Limb (tissue), 2 donors: Measurements from ENCODE around the gene ATCAY.
"Not testable (repeated sequence)": the region's sequence is repeated elsewhere in the genome, so short reads cannot be mapped to it uniquely, and the experiment has no call there.

Experiments used
- DNase-seq, 2 donors: peaks; one replicate each; pipeline ENCODE4 v3.0.0-alpha.2; 2016; ENCODE audit errors: extremely low spot score in 2 of 2

The ATCAY gene

DNA sequence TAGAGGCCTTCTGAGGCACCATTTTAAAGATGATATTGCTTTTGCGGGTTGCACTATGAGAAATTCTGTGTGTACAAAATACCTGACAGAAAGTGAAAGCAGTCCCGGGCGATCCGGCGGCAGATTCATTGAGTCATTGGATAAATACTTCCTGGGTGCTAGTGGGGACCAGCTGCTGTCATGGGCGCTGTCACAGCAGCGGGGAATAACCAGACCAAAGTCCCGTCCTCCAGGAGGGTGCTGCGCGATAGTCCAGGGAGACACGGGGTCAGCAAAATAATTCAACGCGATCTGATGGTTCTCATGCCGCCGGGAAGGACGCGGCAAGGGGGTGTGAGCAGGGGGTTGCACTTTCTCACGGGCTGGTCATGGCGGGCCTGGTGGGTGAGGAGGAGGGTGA lies 25.2 kb upstream of the ATCAY start:
- no peak for DNase-seq

DNA sequence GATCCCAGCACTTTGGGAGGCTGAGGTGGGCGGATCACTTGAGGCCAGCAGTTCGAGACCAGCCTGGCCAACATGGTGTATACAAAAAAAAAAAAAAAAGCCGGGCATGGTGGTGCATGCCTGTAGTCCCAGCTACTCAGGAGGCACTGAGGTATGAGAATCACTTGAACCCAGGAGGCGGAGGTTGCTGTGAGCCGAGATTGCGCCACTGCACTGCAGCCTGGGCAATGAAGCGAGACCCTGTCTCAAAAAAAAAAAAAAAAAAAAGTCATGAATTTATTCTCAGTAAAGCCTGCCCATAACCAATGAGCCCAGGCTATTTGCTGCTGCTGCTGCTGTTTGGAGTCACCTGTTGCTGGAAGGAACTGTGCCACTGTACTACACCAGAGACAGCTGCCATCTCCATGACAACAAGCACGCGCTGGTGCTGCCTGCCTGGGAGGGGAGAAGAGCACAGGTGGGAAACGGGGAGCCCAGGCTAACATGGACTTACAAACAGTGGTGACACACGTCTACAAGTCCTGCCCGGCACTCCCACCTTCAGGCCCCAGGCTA lies 23.0 kb upstream of the ATCAY start:
- DNase-seq: no peak

DNA sequence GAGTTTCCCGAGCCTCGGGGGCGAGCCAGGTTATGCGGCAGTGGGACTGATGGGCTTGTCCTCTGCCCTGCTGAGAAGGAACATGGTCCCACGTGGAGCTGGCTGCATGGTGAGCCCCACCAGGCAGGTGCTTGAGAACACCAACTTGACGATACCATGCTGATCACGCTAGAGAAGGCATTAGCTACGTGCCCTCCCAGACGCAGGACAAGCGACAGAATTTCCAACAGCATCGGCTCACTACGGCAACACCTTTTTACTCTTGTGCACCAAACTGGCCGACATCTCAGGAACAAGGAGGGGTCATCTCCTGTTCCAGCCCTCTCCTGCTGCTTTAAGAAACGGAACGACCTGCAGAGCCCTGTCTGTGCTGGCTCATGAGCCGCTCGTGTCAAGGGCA lies 20.0 kb upstream of the ATCAY start:
- no peak for DNase-seq

DNA sequence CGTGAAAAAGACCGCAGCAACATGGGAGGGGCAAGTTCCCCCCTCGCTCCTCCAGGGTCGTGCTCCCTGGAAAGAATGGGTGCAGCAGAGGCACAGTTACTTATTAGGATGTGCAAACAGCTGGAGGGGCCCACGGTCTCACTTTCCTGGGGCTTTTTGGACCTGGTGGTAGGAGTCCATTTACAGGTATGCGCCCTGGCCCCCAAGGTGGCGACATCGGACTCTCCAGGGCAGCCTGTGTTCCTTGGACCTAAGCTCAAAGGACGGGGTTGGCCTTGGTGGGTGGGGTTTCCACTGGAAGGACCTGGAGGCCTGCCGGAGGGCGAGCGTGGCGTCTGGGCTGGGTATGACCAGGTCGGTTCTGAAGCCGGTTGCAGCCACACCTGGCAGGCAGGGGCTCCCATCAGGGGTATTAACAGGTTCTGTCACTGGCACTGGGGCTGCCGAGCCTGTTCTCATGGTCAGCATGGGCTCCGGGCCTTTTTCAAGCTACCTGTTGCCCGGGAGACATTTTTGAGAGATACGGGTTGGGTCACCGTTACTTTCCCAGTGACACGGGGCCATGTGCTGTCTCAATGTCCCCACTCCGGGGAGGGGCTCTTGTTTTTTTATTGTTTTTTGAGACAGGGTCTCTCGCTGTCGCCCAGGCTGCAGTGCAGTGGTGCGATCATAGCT lies 17.5 kb upstream of the ATCAY start:
- DNase-seq: no peak

DNA sequence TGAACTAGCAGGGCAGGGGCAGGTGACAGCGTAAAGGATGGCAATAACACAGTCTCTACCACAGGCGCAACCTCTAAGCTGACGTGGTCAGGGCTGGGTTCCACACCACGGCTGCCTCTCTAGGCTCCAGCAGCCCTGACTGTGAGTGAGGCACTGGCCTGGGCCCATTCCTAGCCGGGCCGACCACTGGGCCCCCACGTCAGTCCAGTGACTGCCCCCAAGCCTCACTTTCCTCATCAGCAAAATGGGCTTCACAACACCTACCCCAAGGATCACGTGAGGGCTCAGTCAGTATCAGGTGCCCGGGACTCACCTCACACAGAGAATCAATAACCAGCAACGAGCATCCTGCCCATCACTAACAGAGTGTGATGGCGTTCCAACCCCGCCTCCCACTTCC lies 16.8 kb upstream of the ATCAY start:
- no peak for DNase-seq

DNA sequence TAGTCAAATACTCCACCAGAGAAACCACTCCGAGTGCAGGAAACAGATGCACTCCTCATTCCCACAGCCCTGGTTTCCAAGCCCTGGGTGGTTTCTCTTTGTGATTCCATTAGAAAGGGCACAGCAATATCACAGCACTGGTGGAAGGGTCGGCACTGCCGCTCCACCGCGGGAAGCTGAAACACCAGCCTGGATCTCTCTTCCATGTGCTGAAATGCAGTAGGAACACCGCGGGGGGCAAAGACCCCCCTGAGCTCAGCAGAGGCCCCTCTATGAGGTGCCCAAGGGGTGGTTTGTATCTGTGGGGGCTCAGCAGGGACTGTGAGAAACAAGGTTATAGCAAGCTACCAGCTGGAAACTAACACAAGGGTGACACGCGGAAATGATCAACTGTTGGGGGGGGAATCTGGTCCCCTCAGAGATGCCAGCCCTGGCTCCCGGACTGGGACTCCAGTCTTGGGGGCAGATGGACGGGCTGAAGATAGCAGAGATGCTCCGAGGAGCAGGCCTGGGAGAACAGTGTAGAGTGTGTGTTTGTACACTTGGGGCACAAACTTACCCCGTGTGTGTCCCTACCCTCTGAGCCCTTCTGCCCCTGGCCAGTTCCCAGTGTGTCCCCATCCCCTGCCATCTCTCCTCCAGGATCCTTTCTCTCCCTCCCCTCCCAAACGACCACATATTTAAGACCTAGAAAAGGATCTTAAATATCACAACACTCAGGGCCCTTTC lies 13.4 kb upstream of the ATCAY start:
- DNase-seq: no peak

DNA sequence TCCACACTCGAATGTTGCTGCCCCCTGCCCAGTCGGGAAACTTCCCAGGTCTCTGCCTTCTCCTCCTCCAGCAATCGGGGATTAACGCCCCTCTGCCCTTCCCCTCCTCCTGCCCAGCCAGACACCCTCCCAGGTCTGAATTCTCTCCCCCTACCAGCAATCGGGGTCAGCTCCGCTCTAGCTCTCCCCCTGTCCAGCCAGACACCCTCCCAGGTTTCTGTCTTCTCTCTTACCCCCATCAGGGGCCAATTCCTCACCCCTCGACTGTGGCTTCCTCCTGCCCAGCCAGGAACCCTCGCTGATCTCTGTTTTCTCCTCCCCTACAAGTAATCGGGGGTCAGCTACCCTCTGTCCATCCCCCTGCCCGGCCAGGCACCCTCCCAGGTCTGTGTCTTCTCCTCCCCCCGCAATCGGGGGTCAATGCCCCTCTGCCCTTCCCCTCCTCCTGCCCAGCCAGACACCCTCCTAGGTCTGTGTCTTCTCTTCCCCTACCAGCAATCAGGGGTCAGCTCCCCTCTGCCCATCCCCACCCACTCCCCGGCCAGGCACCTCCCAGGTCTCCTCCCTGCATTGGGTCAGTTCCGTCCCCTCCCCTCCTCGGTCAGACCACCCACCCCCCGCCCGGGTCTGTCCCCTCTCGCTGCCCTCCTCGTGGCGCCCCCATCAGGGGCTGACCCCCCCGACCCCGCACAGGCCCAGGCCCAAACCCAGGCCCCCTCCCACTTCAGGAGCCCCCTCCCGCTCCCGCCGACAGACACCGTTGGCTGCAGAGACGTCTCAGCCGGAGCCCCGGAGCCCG lies 12.3 kb upstream of the ATCAY start:
- DNase-seq: no peak

DNA sequence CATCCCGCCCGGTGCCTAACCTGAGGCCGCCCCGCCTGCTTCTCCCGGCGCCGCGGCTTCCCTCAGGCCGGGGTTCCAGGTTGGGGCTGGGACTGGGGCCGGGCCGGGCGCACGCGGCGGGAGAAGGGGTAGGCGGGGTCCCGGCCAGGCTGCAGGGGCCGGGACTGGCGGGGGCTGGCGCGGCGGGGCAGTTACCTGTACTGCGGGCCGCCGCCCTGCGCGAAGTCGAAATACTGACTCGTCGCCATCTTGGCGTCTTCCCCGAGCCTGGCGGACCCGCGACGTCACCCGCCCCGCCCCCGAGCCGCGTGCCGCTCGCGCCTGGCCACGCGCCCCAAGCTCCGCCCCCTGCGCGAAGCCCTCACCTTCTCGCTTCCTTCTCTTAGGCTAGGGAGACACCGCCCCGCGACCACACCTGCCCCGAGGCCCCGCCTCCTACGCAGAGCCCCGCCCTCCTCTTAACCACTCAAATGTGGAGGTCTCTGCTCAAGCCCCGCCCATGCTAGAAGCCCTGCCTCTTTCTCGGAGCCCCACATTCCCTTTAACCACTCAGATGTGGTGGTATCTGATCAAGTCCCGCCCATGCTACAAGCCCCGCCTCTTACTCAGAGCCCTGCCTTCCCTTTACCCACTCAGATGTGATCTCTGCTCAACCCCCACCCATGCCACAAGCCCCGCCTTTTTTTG lies 11.6 kb upstream of the ATCAY start, which contains the start of gene ZFR2:
ZFR2 (minus strand) TSS at position 269 of the 687 bp plus-strand sequence; CDS start at position 248, 21 bp downstream.
- DNase-seq: peak in 1 of 2 donors; percentile 68

DNA sequence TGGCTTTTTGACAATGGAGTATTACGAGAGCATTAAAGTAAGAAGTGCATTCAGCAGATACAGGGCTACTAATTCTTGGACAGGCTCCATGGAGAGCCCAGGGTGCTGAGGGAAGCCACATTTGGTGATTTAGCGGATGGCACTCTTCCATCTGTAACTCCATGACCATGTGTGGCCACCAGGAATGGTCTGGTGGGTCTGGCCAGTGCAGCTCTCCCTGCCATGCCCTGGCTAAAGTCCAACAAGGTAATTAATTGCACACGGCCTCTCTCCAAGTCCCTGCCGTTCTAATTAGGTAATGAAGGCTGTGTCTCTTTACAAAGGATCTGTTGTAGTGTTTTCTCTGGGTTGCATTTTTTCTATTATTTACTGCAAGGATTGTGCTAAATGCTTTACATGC lies 7.3 kb upstream of the ATCAY start:
- DNase-seq: no peak

DNA sequence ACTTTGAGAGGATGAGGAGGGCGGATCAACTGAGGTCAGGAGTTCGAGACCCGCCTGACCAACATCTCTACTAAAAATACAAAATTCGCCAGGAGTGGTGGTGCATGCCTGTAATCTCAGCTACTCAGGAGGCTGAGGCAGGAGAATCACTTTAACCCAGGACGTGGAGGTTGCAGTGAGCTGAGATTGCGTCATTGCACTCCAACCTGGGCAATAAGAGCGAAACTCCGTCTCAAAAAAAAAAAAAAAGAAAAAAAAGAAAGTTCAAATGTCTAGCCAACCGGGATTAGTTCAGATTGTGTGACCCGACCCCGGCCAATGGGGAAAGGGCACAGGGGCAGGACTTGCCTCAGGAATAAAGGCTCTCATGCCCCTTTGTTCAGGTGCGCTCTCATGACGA lies 5.8 kb upstream of the ATCAY start:
- DNase-seq: not testable (repeated sequence)

DNA sequence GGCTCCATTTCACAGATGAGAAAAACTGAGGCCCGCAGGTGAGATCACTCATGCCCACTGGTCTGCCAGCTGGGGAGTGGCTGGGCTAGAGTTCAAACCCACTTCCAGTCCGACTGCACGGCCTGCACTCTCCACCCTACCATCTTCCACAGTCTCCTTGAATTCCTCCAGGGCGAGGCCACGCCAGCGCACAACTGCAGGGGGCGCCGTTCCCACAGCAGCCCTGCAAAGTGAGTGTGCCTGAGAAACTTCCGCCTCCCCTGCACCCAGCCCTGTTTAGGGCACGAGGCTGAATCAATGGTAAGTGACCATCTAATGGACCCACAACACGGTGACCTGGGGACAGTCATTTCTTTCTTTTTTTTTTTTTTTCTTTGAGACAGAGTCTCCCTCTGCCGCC lies 829 bp upstream of the ATCAY start:
- no peak for DNase-seq

DNA sequence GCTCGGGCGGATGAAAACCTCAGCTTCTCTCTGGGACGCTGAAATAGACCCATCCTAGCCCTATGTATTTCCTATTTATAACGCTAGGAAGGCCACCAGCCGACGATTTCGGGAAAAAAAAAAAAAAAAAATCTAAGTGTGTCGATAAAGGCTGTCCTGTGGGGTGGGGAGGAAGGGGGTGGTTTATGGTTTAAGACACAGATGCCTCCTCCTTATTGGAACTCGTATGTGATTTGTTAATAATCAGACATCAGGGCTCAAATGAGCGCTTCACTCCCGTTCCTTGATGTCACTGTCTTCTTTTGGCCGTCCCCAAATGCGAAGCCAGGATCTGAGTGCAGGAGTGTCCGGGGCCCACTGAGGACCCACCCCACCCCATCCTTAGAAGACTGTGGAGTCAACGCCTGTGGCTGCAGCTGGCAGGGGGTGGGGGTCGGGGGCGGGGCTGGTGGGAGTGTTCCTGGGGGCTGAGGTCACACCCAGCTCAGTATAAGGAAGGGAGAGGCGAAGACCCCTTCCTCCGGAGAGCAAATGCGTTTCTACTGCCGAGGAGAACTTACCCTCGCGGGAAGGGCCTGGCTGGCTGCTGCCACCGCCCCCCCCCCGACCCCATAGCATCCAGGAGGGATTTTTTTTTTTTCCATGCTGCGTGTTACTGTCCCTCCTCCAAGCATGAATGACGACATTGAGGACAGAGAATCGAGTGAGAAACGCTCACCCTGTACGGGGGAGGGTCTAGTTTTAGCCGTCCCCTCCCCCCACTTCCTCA lies 971 bp downstream of the ATCAY start:
- peak in 1 of 2 donors; percentile 44 for DNase-seq

DNA sequence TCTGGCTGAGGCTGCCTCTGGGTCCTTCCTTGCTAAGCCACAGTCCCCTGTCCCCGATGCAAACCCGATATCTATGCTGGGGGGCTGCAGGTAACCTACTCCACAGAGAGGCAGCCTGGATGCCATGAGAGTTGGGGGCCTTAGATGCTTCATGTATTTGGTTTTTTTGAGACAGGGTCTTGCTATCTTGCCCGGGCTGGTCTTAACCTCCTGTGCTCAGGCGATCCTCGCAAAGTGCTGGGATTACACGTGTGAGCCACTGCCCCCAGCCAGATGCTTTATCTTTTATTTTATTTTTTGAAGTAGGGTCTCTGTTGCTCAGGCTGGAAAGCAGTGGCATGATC lies 1.5 kb downstream of the ATCAY start:
- DNase-seq: no peak

DNA sequence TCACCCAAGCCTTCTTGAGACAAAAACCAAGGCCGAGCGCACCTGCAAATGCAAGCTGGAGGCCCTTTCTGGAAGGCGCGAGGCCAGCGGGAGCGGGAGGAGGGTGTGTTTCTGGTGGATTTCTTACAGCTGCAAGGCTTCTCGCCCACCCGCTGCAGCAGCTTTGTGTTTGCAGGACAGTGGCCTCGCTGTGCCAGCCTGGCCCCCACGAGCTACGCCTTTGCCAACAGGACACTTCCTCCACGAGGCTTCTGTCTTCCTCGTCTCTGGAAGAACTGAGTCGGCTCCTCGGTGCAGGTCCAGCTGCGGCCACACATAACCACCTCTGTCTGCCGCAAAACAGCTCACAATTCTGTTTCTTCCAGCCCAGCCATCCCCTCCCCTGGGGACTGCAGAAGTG lies 10.1 kb downstream of the ATCAY start:
- no peak for DNase-seq

DNA sequence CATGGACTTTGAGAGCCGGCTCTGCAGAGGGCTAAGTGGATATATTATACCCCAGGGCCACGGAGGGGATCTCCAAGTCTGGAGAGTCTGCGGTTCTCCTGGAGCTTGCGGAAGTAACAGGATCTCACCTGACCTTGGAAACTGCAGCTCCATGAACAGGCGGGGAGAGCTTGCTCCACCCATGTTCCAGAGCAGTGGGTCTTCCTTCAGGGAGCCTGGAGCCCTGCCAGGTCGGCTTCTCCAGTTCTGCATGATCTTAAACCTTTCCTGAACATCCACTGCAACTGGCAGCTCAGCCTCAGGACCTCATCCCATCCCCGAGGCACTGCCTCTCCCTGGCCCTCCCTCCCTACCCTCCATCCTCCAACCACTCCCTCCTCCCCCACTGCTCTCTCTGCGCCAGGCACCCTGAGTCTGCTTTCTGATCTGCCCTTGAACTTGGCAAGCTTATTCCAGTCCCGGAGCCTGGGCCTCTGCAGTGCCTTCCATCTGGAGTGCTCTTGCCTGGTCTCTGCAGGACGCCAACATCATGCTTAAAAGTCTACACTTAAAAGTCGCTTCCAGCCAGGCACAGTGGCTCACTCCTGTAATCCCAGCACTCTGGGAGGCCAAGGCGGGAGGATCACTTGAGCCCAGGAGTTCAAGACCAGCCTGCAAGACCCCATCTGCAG lies 13.2 kb downstream of the ATCAY start:
- DNase-seq: no peak

DNA sequence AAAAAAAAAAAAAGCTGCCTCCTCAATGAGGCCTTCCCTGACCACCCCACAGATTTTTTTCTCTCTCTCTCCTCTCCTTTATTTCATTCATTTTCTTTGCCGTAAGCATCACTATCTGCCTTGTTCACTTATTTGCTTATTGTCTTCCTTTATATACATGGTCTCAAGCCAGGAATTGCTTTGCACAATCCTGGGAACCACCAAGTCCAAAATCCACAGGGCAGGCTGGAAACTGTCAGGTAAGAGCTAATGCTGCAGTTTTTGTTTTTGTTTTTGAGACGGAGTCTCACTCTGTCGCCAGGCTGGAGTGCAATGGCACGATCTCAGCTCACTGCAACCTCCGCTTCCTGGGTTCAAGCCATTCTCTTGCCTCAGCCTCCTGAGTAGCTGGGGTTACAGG lies 14.5 kb downstream of the ATCAY start:
- DNase-seq: not testable (repeated sequence)

DNA sequence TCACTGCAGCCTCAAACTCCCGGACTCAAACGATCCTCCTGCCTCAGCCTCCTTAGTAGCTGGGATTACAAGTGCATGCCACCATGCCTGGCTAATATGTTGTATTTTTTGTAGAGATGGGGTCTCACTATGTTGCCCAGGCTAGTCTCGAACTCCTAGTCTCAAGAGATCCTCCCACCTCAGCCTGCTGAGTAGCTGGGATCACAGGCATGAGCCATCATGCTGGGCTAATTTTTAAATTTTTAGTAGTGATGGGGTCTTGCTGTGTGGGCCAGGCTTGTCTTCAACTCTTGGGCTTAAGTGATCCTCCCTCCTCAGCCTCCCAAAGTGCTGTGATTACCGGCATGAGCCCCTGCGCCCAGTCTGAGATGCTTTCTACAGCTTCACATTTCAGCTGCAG lies 15.3 kb downstream of the ATCAY start:
- no peak for DNase-seq

DNA sequence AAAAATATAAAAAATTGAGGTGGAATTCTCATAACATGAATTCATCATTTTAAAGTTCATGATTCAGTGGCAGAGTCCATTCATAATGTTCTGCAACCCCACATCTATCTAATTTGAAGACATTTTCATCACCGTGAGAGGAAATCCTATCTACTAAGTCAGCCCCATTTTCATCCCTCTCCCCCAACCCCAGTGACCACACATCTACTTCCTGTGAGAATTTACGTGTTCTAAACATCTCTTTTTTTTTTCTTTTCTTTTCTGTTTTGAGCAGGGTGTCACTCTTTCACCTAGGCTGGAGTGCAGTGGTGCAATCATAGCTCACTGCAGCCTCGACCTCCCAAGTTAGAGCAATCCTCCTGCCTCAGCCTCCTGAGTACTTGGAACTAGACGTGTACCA lies 17.5 kb downstream of the ATCAY start:
- DNase-seq: no peak

DNA sequence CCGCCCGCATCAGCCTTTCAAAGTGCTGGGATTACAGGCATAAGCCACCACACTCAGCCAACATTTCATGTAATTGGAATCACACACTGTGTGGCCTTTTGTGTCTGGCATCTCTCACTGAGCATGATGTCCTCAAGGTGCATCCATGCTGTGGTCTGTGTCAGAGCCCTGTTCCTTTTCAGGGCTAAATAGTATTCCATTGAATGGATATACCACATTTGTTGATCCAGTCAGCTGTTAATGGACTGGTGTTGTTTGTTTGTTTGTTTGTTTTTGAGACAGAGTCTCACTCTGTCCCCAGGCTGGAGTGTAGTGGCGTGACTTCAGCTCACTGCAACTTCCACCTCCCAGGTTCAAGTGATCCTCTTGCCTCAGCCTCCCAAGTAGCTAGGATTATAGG lies 17.9 kb downstream of the ATCAY start:
- DNase-seq: no peak
